Ishikawa (cell line): Measurements from ENCODE around the gene TPT1.

Experiments used
- EGR1 ChIP-seq: IDR thresholded peaks from 2 replicates; pipeline ENCODE4 v1.6.1; 2012
- REST ChIP-seq: IDR thresholded peaks from 2 replicates; pipeline ENCODE4 v1.6.1; 2012; ENCODE audit warnings: low read depth, mild to moderate bottlenecking

- TF ChIP-seq REST: no peak
- TF ChIP-seq EGR1: no peak
These were observed 1.6 kb downstream of the TPT1 start for GRCh38 chr13:45339399-45339798.
